Keratinocyte (primary cell): Measurements from ENCODE around the gene FNDC3A. TPM values are rescaled to one million over a fixed set of nuclear protein-coding genes. Genes with fewer than 3 reads are reported as not detected.
A peak's percentile ranks its signal among the peaks of the same experiment; 100 is the strongest.

Source experiments
- DNase-seq: peaks from one replicate; pipeline ENCODE4 v3.0.0-alpha.2; 2011; ENCODE audit warnings: low read depth, missing footprints, low spot score
- FAIRE-seq: peaks from 2 replicates; lab custom pipeline; 2011; peaks lifted over from hg19 to GRCh38; lab: Jason Lieb, UNC
- H2AFZ ChIP-seq: 2 replicates; pipeline ENCODE4 v1.6.0; 2012; ENCODE audit warnings: low read length, control low read depth, inconsistent platforms; ENCODE audit not compliant: control insufficient read depth
- H3K27ac ChIP-seq: 2 replicates; pipeline ENCODE4 v1.5.1; 2011; ENCODE audit warnings: low read length; ENCODE audit not compliant: control insufficient read depth, insufficient read depth
- H3K27me3 ChIP-seq: 3 replicates; pipeline ENCODE4 v1.6.0; 2011; ENCODE audit warnings: low read length; ENCODE audit not compliant: control insufficient read depth, insufficient read depth; ENCODE audit errors: extremely low read depth
- H3K36me3 ChIP-seq, 2 experiments: 2 replicates in 1 of 2; 3 replicates in 1 of 2; pipeline ENCODE4 v1.5.1; 2011; ENCODE audit warnings: low read length in 2 of 2, mild to moderate bottlenecking in 1 of 2; ENCODE audit not compliant: control insufficient read depth in 2 of 2, insufficient read depth in 2 of 2; ENCODE audit errors: extremely low read depth in 1 of 2
- H3K4me1 ChIP-seq: 3 replicates; pipeline ENCODE4 v1.5.1; 2011; ENCODE audit warnings: low read length; ENCODE audit not compliant: control insufficient read depth, insufficient read depth; ENCODE audit errors: extremely low read depth
- H3K4me2 ChIP-seq: 3 replicates; pipeline ENCODE4 v1.6.0; 2011; ENCODE audit warnings: low read depth, low read length; ENCODE audit not compliant: control insufficient read depth, insufficient read depth; ENCODE audit errors: extremely low read depth
- H3K4me3 ChIP-seq, 3 experiments: fragments of 200-600 bp in 1 of 3; sonication (generic) in 1 of 3; 2 replicates in 2 of 3; 3 replicates in 1 of 3; pipeline ENCODE4 v1.5.1; 2011 to 2016; ENCODE audit warnings: low read length in 3 of 3, mild to moderate bottlenecking in 3 of 3, control low read depth in 2 of 3, inconsistent platforms in 1 of 3, low read depth in 1 of 3, mixed read lengths in 1 of 3, mixed run types in 1 of 3, moderate library complexity in 1 of 3; ENCODE audit not compliant: control insufficient read depth in 2 of 3, insufficient read depth in 2 of 3; ENCODE audit errors: extremely low read depth in 1 of 3
- H3K79me2 ChIP-seq: 2 replicates; pipeline ENCODE4 v1.6.0; 2012; ENCODE audit warnings: low read length; ENCODE audit not compliant: control insufficient read depth, insufficient read depth
- H3K9ac ChIP-seq: 3 replicates; pipeline ENCODE4 v1.6.0; 2011; ENCODE audit warnings: low read length; ENCODE audit not compliant: control insufficient read depth, insufficient read depth; ENCODE audit errors: extremely low read depth
- H3K9me1 ChIP-seq: 3 replicates; pipeline ENCODE4 v1.6.0; 2011; ENCODE audit warnings: low read length; ENCODE audit not compliant: control insufficient read depth, insufficient read depth; ENCODE audit errors: extremely low read depth
- H3K9me3 ChIP-seq: 2 replicates; pipeline ENCODE4 v1.5.1; 2012; ENCODE audit warnings: low read depth, low read length; ENCODE audit not compliant: control insufficient read depth
- H4K20me1 ChIP-seq: 3 replicates; pipeline ENCODE4 v1.6.0; 2011; ENCODE audit warnings: low read length; ENCODE audit not compliant: control insufficient read depth, insufficient read depth; ENCODE audit errors: extremely low read depth
- EZH2 ChIP-seq: IDR thresholded peaks from one replicate; pipeline ENCODE4 v1.6.1; 2012; ENCODE audit warnings: inconsistent platforms, mild to moderate bottlenecking, low read length, moderate library complexity
- dilution Hi-C: fragments of 300-500 bp; cut with MboI; formaldehyde crosslinking; loops from one replicate; pipeline ENCODE4 v1.7.0; 2020; ENCODE audit warnings: low sequenced_read_pairs; ENCODE audit not compliant: extremely low pct_ligation_motif_present
- polyA plus RNA-seq, 5 experiments: library from polyadenylated mRNA; depleted of rRNA in 3 of 5; stranded (reverse) in 3 of 5; stranded (forward) in 1 of 5; unstranded in 1 of 5; fragments of >200 nt; gene quantifications; 1 replicate in 1 of 5; 2 replicates in 3 of 5; 3 replicates in 1 of 5; pipeline versions ENCODE4 v1.2.1 to v1.2.3, GENCODE V29; 2011 to 2012; ENCODE audit warnings: missing spikeins in 2 of 5, low read depth in 1 of 5, low replicate concordance in 1 of 5
- TF ChIP-seq, protein P1 (sequence below), 3 experiments: IDR thresholded peaks in 1 of 3; conservative IDR thresholded peaks in 1 of 3; optimal IDR thresholded peaks in 1 of 3; 2 replicates in 2 of 3; 3 replicates in 1 of 3; pipeline versions ENCODE3 to v1.5.1; 2011; ENCODE audit warnings: low read length in 3 of 3, mild to moderate bottlenecking in 3 of 3, moderate library complexity in 2 of 3, control low read depth in 1 of 3, inconsistent platforms in 1 of 3; ENCODE audit not compliant: insufficient read depth in 2 of 3; ENCODE audit errors: extremely low read depth in 1 of 3

FNDC3A gene
- polyA plus RNA-seq, 1 donor (not counting 4 experiments of a cell fraction or from before 2014, with no cell fraction given): 28.4 TPM

DNA sequence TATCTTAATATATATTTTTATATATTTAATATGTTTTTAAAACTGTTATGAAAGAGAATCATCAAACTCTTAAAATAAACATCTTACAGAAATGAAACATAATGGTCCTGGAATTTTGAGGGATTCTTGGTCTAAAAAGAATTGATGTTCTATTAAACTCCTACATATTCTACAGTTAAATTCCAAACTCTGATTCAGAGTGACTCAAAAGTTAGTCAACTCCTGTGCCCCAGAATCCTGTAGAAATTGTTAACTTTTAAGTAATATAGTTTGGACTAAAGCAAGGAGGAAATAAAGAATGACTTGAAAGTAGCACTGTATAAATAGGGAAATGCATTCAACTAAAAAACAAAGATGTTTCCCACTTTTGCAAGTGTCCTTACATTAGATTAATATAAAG lies 47.7 kb downstream of the FNDC3A start:
- Histone ChIP-seq H3K27ac (peak overlapping the region; percentile 26), H2AFZ (no peak overlapping the region), H3K4me2 (peak overlapping the region; percentile 58), H3K9me1 (no peaks in the 10 kb centered on the region), H3K4me3 (peak overlapping the region in 1 of 3 experiments; percentile 48), H3K9ac (no peak overlapping the region), H3K9me3 (peaks cover 5% of the 10 kb centered on the region), H3K27me3 (no peaks in the 10 kb centered on the region), H4K20me1 (no peaks in the 10 kb centered on the region), H3K4me1 (peaks cover 32% of the 10 kb centered on the region), H3K36me3 (no peaks in the 10 kb centered on the region), H3K79me2 (no peaks in the 10 kb centered on the region)
- FAIRE-seq (no peak), DNase-seq (peak; percentile 26)
- dilution Hi-C loops: no loop called here
- TF ChIP-seq, protein P1, sequence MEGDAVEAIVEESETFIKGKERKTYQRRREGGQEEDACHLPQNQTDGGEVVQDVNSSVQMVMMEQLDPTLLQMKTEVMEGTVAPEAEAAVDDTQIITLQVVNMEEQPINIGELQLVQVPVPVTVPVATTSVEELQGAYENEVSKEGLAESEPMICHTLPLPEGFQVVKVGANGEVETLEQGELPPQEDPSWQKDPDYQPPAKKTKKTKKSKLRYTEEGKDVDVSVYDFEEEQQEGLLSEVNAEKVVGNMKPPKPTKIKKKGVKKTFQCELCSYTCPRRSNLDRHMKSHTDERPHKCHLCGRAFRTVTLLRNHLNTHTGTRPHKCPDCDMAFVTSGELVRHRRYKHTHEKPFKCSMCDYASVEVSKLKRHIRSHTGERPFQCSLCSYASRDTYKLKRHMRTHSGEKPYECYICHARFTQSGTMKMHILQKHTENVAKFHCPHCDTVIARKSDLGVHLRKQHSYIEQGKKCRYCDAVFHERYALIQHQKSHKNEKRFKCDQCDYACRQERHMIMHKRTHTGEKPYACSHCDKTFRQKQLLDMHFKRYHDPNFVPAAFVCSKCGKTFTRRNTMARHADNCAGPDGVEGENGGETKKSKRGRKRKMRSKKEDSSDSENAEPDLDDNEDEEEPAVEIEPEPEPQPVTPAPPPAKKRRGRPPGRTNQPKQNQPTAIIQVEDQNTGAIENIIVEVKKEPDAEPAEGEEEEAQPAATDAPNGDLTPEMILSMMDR (optimal IDR thresholded peaks at IDR 0.05 in 1 of 3, IDR thresholded peaks at IDR 0.05 in 1 of 3, conservative IDR thresholded peaks at IDR 0.05 in 1 of 3; ENCODE audit: extremely low read depth in 1 of 3, insufficient read depth in 2 of 3, low read length in 3 of 3): no peak
- no peak for TF ChIP-seq EZH2

DNA sequence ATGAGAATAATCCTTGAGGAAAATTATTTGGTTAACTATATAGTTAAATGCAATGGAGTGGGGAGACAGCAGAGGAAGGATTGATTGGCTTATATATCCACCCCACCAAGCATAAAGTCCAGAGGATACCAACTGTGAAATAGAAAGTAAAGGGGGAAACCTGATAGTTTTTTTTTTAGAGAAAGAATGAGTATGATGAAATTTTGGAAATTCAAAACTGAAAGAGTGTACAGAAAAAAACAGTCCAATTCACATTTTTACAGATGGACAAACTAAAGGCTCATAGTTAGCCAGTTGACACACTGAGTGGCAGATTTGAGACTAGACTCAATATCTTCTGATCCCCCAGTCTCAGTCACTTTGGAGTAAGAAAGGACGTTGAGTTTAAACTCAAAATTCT lies 51.1 kb downstream of the FNDC3A start:
- no peak overlapping the region for H3K4me2 ChIP-seq
- no peak overlapping the region for H3K9ac ChIP-seq
- no peak overlapping the region for H3K4me3 ChIP-seq
- H4K20me1 ChIP-seq: no peaks in the 10 kb centered on the region
- no peak overlapping the region for H2AFZ ChIP-seq
- no peaks in the 10 kb centered on the region for H3K9me3 ChIP-seq
- no peak for FAIRE-seq
- no peak overlapping the region for H3K27ac ChIP-seq
- peaks cover 23% of the 10 kb centered on the region for H3K4me1 ChIP-seq
- no peaks in the 10 kb centered on the region for H3K36me3 ChIP-seq
- DNase-seq: no peak
- no peaks in the 10 kb centered on the region for H3K9me1 ChIP-seq
- dilution Hi-C loops: no loop called here
- H3K79me2 ChIP-seq: no peaks in the 10 kb centered on the region
- no peak for TF ChIP-seq EZH2
- TF ChIP-seq, protein P1 (optimal IDR thresholded peaks at IDR 0.05 in 1 of 3, IDR thresholded peaks at IDR 0.05 in 1 of 3, conservative IDR thresholded peaks at IDR 0.05 in 1 of 3; ENCODE audit: extremely low read depth in 1 of 3, insufficient read depth in 2 of 3, low read length in 3 of 3): no peak
- no peaks in the 10 kb centered on the region for H3K27me3 ChIP-seq
